HG03565 (cell line): ENCODE data around the gene ZNF516.

Experiments
- ATAC-seq: cut with Tn5 transposase; IDR thresholded peaks from one replicate; pipeline ENCODE4 v1.9.1; 2021; ENCODE audit warnings: mild to moderate bottlenecking, moderate library complexity; ENCODE audit not compliant: unreplicated experiment

Gene ZNF516

DNA sequence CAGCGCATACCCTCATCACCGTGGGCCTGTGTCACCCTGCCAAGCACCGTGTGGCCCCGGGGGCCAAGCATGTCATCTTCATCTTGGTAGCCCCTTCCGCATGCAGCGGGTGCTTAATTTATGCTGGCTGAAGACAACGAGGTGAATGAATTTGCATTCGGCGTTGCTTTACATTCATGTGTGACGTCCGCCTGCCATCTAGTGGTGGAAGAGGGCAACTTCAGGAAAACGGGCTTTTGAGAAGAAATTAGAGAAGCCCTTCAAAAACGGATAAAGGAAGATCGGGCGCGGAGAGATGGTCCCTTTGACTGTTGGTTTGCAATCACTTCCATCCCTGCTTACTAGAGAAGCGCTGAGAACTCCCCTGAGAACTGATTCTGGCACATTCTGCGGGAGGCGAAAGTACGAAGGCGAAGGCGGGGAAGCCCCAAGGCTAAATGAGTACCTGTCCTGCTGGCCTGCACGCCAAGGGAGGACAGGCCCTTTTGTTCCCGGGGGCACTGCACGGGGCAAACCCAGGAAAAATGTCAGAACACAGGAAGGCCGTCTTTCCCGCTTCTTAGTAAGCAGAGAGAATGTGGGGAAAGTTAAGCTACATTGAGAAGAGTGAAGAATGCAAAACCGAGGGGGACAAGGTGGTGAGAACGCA lies 145.9 kb downstream of the ZNF516 start:
- peak; percentile 42 for ATAC-seq

GRCh38 chr18:76348267-76349066 lies 146.6 kb downstream of the ZNF516 start:
- no peak for ATAC-seq

DNA sequence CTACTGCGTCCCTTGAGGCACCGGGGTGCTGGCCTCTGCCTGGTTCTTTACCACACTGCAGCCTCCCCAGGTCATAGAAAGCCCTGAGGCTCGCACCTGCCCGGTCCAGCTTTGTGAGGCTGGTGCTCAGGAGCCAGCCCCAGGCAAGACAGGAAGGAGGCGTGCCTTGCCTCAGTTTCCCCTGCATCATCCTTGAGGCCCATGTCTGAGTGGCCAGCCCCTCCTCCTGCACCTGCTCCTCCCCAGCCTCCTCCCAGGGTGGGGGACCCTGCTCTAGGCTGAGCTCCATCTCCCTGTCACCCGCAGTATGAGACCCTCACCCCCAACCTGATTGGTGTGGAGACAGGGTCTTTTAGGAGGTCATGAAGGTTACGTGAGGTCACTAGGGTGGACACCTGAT lies 147.7 kb downstream of the ZNF516 start:
- ATAC-seq, result no peak

- no peak for ATAC-seq
These were observed 148.4 kb downstream of the ZNF516 start for GRCh38 chr18:76346490-76347130.

GRCh38 chr18:76345901-76346300 lies 149.1 kb downstream of the ZNF516 start:
- no peak for ATAC-seq

GRCh38 chr18:76343938-76344569 lies 151.0 kb downstream of the ZNF516 start:
- no peak for ATAC-seq

DNA sequence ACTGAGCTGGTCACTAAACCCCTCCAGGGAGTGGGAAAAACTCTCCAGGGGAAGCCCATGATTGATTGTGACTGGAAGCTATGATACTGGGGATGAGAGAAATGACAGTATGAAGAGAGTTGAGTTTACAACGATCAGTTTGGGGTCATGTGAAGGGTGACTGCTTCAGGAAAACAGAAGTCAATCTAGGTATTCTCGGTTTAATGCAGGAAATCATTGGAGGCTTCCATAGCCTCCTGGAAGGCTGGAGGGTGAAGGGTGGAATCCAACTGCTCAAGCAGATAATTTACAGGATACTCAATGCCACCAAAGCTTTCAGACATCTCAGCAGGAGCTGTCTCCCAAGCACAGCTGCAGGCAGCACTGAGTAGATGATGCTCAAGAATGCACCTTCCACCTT lies 154.6 kb downstream of the ZNF516 start:
- ATAC-seq, result no peak

GRCh38 chr18:76339246-76339620 lies 155.8 kb downstream of the ZNF516 start:
- ATAC-seq, result no peak

DNA sequence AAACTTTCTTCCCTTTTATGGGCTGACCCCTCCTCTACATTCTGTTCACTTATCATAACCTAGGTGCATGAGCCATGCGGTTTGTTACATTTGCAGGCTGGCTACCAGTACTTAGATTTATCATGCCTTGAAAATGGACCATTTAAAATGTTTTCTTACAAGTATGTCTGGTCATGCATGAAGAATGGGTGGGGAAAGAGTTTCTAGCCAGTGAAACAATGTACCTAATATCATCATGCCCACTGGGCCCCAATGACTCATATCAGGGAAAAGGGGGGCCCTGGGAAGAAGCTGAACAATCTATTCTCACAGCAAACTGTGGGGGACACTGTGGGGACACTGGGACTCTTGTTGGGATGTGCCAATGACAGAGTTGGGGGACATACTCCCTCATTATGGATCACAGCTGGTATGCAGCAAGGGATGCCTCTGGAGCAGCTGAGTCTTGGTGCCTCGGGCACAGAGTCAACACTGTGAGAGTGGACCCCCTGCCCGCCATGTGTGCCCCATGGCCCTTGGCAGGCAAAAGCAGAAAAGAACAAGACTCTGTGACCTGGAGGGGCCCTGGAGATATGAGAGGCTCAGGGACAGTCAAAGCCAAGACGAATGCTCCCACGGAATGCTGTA lies 156.3 kb downstream of the ZNF516 start:
- ATAC-seq, result no peak

DNA sequence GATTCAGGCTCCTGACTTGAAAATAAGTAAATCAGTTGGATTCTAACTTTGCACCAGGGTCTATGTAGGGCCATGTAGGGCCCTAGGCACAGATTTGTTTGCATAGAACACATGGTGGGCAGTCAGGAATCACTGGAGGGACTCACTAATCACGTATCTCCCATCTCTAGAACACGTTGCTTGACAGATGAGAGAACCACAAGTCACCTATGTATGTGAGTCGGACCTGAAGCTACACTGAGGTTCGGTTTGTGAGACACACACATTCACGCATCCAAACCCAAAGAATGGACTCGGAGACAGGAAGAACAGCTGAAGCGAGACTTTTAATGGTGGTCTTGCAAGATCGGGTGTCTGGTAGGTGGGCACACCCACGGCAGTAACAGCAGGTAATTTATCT lies 157.0 kb downstream of the ZNF516 start:
- no peak for ATAC-seq

DNA sequence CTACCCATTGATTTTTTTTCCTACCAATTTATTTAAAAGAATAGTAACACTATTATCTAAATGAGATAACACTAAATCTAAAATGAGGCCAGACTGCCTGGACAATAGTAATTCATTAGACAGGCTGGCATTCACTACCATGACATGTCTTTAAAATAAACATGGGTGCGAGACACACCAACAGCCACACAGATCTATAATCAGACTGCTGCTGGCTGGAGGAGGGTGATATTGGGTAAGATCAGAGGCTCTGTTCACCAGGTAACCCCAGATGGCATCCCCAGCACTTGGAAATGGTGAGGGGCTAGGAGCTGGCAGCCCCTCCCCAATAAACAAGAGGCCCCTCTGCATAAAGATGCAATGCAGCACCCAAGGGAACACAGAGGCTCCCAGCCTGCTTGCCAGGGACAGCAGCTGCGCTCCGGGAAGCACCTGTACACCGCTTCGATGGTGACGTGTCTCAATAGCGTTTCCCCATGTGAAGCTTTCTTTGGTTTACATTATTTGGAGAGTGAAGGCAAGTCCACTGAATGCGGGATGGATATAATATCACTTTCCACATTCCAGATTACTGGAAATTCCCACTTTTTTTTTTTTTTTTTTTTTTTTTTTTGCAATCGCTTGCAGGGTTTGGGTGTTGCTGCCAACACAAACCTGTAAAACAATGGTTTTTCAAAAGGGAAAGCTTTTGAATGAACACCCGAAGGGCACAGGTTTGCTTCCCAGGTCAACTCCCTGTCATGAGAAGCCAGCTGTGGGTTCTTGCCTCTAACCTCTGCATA lies 159.0 kb downstream of the ZNF516 start:
- no peak for ATAC-seq

GRCh38 chr18:76328140-76328539 lies 166.9 kb downstream of the ZNF516 start:
- no peak for ATAC-seq

DNA sequence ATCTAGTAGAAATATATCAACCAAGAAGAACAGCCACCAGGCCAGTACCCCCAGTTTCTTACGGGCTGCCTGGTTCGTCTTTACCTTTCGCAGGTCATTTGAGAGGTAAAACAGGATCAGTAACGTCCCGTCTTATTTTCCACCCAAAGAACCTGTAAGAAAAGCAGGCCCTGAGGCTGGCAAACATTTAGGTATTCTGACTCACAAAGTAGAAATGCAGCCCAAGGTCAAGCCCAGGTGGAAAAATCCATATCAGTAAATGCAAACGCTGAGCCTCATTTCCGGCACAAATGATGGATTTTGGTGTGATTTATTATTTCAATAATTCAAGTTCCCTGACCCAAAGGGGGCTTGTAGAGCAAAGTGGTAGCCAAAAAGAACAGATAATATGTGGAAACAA lies 171.2 kb downstream of the ZNF516 start:
- no peak for ATAC-seq

- no peak for ATAC-seq
These were observed 172.4 kb downstream of the ZNF516 start for GRCh38 chr18:76322686-76323085.

DNA sequence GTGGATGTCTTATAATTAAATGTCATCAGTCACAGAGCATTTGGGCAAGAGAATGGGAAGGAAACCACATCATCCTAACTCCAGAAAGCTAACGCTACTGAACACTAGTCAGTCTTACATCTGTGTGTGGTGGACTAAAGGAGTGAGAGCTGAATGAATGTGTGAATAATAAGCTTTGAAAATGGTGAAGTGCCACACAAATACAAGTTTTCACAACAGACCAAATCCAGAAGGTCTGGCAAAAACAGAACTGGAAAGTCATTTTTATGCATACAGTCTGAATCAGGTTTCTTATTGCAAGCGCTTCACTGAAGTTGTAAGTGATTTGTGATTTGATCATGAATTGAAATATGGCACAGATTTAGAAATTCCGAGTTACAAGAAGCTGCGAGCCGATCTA lies 175.7 kb downstream of the ZNF516 start:
- no peak for ATAC-seq

- no peak for ATAC-seq
These were observed 176.4 kb downstream of the ZNF516 start for GRCh38 chr18:76318607-76319006.

DNA sequence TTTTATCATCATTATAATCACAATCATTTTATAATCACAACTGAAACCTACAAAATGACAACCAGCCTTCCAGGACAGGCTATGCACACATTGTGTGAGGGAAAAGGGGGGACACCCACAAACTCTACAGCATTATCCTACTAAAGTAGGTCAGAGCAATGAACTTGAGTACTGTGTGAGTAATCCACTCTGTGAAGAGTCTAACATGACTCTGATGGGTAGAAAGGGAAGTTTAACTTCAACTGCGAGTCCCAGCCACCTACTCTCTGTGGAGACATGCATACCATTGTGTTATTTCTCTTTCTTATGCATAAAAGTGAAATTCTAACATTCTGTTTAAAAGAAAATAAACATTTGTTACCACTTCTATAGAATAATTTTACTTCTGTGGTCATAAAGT lies 177.9 kb downstream of the ZNF516 start:
- ATAC-seq, result no peak

DNA sequence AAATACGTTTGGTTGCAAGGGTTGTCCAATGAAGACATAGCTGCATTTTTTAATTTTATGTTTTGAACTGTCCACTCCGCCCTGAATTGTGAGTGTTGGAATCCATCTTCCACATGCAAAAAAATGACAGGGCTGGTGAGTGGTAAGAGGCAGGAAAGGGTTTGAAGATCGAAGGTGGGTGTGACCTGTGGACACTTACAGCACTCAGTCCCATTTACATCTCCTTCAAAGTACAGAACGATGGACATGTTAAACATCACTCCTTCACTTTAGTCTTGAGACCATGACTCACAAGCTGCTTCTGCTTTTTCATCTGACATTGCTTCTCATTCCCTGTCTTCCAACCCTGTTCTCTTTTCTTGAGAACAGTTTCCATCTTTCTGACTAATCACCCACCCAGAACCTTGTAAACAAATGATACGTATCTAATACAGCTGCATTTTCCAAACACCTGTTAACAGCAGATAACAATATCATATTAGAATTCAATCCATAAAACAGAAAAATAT lies 179.3 kb downstream of the ZNF516 start:
- no peak for ATAC-seq

DNA sequence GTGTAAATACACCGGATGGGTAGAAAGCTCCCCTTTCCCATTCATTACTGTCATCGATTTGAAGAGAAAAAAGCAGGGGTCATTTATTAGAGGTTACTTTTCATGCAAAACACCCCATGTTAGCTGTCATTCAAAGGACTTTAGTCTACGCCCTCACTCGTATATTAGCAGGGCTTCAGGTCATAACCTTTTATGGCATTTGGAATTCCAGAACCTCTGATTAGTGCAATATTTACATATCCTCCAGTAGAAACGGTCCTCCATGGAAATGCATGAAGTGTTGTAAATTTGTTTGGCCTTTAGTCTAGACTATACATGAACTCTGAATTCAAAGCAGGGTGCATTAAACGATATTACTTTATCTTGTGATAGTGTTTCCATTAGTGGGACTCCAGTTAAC lies 180.5 kb downstream of the ZNF516 start:
- no peak for ATAC-seq

GRCh38 chr18:76314015-76314414 lies 181.0 kb downstream of the ZNF516 start:
- no peak for ATAC-seq
